Stomach smooth muscle (tissue), 2 donors: ENCODE results near the gene TRAPPC3.

Source experiments
- H3K27ac ChIP-seq: one replicate; pipeline ENCODE4 v1.7.0; 2013; ENCODE audit warnings: mild to moderate bottlenecking, low read length, inconsistent platforms
- H3K27me3 ChIP-seq, 2 donors: one replicate each; pipeline ENCODE4 v1.7.0; 2013; ENCODE audit warnings: low read length in 2 of 2; ENCODE audit not compliant: insufficient read depth in 2 of 2, control insufficient read depth in 1 of 2
- H3K36me3 ChIP-seq, 2 donors: one replicate each; pipeline ENCODE4 v1.7.0; 2013; ENCODE audit warnings: low read length in 2 of 2; ENCODE audit not compliant: control insufficient read depth in 2 of 2, insufficient read depth in 2 of 2
- H3K4me1 ChIP-seq: one replicate; pipeline ENCODE4 v1.7.0; 2013; ENCODE audit warnings: low read length; ENCODE audit not compliant: control insufficient read depth, insufficient read depth
- H3K4me3 ChIP-seq, 2 donors: one replicate each; pipeline ENCODE4 v1.7.0; 2013; ENCODE audit warnings: low read length in 2 of 2
- H3K9ac ChIP-seq, 2 donors: one replicate each; pipeline ENCODE4 v1.7.0; 2013; ENCODE audit warnings: low read length in 2 of 2, mild to moderate bottlenecking in 1 of 2
- H3K9me3 ChIP-seq, 2 donors: one replicate each; pipeline ENCODE4 v1.7.0; 2013; ENCODE audit warnings: low read length in 2 of 2; ENCODE audit not compliant: control insufficient read depth in 2 of 2
- donor health status: healthy.
- donor health status: Pancreatic carcinoma.

TRAPPC3 gene

DNA sequence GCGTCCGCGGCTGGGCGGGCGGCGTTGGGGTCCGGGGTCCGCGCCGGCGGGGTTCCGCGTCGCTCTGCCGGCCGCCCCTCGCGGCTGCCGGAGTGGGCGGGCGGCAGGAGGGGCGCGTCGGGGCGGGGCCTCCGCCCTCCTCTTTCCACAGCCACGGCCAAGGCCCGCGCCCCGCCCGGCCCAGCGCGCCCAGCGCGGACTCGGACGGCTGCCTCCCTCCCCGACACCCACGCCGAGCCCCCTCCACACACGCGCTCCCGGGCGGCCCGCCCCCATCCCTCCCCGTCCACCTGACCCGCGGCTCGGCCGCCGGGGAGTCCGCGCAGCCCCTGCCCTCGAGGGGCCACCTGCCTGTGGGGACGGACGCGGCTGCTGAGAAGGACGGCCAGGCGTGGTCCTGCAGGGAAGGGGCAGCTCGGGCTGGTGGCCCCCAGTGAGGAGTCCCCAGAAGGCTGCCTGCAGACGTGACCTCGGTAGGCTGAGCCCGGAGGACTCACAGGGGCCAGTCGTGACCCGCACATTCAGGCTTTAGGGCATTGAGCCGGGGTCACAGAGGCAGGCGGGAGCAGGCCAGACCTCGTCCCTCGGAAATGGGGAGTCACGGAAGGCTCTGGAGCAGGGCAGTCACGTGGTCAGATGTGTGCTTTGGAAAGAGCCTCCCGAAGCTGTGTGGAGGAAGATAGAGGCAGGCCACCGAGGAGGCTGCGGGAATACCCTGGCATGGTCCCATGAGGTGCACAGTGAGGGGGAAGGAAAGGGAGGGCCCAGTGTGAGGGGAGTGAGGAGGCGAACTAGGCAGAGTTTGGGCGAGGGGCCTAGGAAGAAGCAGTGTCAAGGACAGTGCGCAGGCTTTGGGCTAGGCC lies 23.9 kb downstream of the TRAPPC3 start, which contains the start of gene COL8A2:
COL8A2 (minus strand) TSS at position 94 of the 863 bp plus-strand sequence. CDS start 24,980 bp downstream, outside the sequence.
- peak within 1 kb of the TSS; percentile 35 to 73 for H3K4me3 ChIP-seq
- no peaks in the 10 kb centered on the region for H3K27me3 ChIP-seq
- peak within 1 kb of the TSS; percentile 22 to 42 for H3K9ac ChIP-seq
- H3K4me1 ChIP-seq, result peaks cover 29% of the 10 kb centered on the region
- H3K9me3 ChIP-seq, result no peaks in the 10 kb centered on the region
- H3K27ac ChIP-seq, result peak within 1 kb of the TSS; percentile 24
- no peaks in the 10 kb centered on the region for H3K36me3 ChIP-seq

DNA sequence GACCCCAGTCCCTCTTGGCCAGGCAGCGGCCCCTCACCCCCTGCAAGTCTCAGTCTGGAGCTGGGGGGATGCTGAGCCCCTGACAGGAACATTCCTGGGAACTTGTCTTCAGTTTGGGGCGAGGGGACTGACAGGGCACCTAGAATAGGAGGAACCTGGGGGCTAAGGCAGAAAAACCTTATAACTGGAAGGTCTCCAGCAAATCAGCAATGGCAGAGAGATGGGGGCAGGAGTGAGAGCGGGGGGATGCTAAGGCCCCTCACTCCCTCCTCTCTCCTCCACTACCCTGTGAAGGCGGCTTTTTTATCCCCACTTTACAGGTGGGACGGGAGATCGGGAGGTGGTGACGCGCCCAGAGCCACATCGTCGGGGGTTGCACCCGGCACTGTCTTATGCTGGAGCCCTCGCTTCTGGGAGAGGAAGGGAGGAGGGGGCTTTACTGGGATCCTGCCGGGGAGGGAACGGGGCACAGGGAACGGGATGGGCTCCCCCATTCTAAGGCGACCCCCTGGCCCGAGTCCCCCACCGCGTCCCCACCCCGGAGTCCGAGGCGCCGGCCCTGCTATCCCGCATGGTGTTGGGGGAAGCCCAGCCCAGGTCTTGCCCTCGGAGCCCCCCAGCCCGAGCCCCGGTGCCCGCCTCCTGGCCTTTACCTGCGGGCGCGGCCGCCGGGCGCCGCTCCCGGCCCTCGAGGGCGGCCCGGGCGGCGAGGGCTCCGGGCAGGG lies 24.7 kb downstream of the TRAPPC3 start:
- peak overlapping the region; percentile 22 to 42 for H3K9ac ChIP-seq
- no peaks in the 10 kb centered on the region for H3K9me3 ChIP-seq
- peak overlapping the region; percentile 24 for H3K27ac ChIP-seq
- H3K27me3 ChIP-seq, result no peaks in the 10 kb centered on the region
- H3K36me3 ChIP-seq, result no peaks in the 10 kb centered on the region
- peaks cover 34% of the 10 kb centered on the region for H3K4me1 ChIP-seq
- peak overlapping the region in 1 of 2 donors; percentile 64 for H3K4me3 ChIP-seq

DNA sequence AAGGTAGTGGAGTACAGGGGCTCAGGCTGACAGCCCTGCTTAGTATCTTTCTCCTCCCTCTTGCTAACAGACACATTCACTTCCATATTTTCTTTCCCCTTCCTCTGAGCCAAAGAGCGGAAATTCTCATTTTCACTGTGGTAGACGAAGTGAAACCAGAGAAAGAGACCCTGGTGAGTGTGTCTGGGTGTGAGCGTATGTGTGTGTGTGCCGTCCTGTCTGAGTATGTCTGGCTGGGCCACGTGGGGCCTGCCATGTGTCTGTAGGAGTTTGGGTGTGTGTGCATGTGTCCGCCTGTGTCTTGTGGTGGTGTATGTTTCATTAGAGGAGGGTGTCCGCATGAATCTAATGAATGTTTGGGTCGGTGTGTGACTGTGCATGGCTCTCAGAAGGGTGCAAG lies 25.9 kb downstream of the TRAPPC3 start:
- Histone ChIP-seq H3K9ac (no peak overlapping the region), H3K4me1 (peaks cover 46% of the 10 kb centered on the region), H3K36me3 (no peaks in the 10 kb centered on the region), H3K27me3 (no peaks in the 10 kb centered on the region), H3K27ac (peak overlapping the region; percentile 24), H3K9me3 (no peaks in the 10 kb centered on the region), H3K4me3 (peak overlapping the region in 1 of 2 donors; percentile 64)

DNA sequence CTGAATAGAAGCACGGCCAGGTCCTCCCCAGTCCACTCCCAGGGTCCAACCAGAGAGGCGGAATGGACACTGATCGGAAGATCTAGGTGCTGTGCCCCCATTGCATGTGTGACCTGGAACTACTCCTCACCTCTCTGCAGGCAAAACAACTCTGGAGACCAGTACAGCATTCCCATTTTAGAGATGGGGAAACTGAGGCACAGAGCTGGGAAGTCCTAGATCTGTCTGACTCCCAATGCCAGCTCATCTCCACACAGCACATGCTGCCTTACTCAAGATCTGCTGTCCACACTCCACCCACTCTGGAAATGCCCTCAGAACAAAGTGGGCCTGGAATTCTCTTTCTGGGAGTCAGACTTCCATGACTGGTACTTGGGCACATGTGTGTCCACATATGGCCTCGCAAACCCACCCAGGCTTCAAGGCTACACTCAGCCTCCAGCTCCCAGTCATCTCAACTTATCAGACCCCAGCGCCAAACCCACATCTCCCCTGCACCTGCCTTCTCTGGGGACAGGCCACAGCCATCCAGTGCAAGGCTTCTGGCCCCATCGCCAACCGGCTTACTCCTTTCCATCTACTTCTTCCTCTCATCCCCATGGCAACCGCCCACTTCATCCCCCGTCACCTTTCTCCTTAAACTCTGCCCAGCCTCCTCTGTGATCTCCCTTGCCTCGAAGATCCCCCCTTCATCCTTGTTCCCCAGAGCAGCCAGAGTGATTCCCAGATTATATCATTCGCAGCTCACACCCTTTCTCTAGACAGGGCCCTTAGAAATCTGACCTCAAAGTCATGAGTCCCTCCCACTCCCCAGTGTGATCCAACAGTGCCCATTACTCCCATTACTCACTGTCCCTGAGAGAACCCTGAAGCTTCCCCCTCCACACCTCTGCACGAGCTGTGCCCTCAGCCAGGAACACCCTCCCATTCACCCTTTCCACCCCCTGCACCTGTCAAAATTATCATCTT lies 26.9 kb downstream of the TRAPPC3 start:
- Histone ChIP-seq H3K27me3 (no peaks in the 10 kb centered on the region), H3K36me3 (no peaks in the 10 kb centered on the region), H3K9me3 (no peaks in the 10 kb centered on the region), H3K4me1 (peaks cover 46% of the 10 kb centered on the region), H3K4me3 (no peak overlapping the region), H3K27ac (no peak overlapping the region), H3K9ac (no peak overlapping the region)

DNA sequence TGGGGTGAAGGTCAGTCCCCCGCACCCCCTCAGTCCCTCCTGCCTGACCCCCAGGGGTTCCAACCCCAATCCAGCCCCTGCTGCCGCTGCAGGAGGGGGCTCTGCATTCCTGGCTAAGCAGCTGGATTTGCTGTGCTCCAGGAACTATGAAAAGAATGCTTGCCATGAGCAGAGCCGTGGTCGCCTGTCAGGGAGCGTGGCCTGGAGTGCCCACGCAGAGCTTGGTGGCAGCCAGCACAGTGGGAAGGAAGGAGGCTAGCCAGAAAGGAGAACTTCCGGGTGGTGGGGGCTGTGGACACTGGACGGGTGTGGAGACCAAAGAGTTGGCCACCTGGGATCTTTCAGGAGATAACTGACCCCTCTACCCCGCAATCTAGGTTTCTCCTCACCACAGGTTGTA lies 29.8 kb downstream of the TRAPPC3 start:
- Histone ChIP-seq H3K27me3 (no peaks in the 10 kb centered on the region), H3K27ac (peak overlapping the region; percentile 49), H3K9me3 (no peaks in the 10 kb centered on the region), H3K36me3 (no peaks in the 10 kb centered on the region), H3K4me1 (peaks cover 58% of the 10 kb centered on the region), H3K9ac (peak overlapping the region in 1 of 2 donors; percentile 51), H3K4me3 (no peak overlapping the region)

DNA sequence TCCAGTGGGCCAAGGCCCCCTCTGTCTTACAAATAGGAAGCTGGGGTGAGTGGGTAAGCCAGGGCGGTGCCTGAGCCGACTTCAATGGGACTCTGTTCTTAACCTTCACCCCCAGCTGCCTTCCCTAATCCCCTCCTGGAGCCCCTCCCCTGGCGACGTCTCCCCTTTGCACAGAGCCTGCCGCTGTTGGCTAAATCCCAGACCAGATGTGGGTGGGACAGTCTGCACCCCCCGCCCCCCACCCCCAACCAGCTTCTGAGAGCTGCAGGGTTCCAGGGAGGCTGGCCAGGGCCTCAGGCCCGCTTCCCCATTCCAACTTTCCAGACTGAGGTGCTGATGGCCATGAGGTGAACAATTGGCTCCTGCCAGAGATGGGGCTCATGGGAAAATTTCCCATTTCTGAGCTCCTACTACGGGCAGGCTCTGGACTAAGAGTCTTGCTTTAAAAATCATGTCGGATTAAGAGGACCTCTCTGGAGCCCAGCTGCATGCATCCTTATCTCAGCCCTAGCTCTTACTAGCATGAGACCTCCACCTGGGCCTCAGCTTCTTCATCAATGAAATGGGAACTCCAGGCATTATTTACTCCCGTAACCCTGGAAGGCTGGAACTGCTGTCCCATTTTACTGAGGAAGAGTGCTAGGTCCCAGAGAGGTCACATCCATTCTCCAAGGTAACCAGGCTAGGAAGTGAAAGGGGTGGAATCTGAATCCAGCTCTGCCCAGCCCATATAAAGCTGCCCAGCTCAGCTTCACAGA lies 30.7 kb downstream of the TRAPPC3 start:
- no peaks in the 10 kb centered on the region for H3K9me3 ChIP-seq
- no peaks in the 10 kb centered on the region for H3K27me3 ChIP-seq
- H3K4me1 ChIP-seq, result peaks cover 52% of the 10 kb centered on the region
- H3K9ac ChIP-seq, result no peak overlapping the region
- no peak overlapping the region for H3K4me3 ChIP-seq
- peak overlapping the region; percentile 49 for H3K27ac ChIP-seq
- H3K36me3 ChIP-seq, result no peaks in the 10 kb centered on the region

DNA sequence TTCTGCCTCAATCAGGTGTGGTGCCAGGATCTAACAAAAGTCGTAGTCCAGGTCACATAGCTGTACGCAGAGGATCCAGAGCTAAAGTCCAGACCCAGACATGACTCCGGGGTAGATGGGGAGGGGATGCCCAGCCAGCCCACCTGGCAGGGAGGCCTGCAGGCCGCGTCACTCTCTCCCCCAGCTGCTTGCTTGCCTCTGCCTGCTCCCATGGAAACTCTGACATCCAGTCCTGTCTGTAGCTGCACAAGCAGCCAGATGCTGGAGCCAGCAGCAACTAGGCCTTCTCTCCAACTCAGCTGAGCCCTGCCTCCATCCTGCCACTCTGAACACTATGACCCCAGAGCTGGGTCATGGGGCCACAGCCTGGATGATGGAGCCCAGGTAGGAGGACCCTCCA lies 32.4 kb downstream of the TRAPPC3 start:
- Histone ChIP-seq H3K4me1 (peaks cover 44% of the 10 kb centered on the region), H3K9me3 (no peaks in the 10 kb centered on the region), H3K36me3 (peaks cover 0 to 3% of the 10 kb centered on the region in 2 donors), H3K9ac (peak overlapping the region; percentile 38 to 51), H3K4me3 (no peak overlapping the region), H3K27ac (peak overlapping the region; percentile 11), H3K27me3 (no peaks in the 10 kb centered on the region)

DNA sequence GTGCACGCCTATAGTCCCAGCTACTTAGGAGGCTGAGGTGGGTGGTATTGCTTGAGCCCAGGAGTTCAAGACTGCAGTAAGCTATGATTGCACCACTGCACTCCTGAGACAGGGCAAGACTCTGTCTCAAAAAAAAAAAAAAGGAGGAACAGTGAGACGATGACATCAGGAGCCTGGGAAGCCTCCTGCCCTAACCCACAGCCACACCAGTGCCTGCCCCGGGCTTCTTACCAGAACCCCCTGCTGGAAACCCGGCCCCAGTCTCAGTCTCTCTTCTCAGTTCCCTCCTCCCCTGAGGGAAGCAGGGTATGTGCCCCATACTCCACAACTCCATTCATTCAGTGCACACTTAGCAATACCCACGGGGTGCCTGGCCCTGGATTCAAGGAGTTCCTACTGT lies 33.4 kb downstream of the TRAPPC3 start:
- peak overlapping the region; percentile 82 for H3K27ac ChIP-seq
- H3K9ac ChIP-seq, result peak overlapping the region; percentile 5 to 15

DNA sequence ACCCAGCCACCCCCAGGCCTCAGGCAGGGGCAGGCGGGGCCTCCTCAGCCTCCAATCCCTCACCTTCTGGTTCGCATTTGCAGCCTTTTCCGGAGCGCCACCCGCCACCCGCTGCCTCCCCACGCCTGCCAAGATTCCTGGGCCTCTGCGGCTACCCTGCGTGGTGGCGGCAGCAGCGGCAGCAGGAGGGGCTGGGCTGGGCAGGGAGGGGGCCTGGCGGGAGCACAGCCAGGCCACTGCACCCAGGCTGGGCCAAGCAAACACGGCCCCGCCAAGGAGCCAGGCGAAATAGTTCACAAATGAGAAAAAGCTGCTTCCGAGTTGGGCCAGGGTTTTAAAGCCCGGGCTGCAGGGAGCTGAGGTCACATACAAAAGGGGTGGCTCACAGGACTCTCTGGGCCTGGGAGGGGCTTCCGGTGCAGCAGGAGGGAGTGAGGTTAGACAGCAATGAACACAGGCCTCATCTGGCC lies 34.1 kb downstream of the TRAPPC3 start:
- Histone ChIP-seq H3K27me3 (no peaks in the 10 kb centered on the region), H3K9me3 (no peaks in the 10 kb centered on the region), H3K4me3 (peak overlapping the region in 1 of 2 donors; percentile 15), H3K27ac (peak overlapping the region; percentile 82), H3K9ac (peak overlapping the region in 1 of 2 donors; percentile 68), H3K36me3 (peaks cover 0 to 3% of the 10 kb centered on the region in 2 donors), H3K4me1 (peaks cover 44% of the 10 kb centered on the region)

More for the DNA sequence above, 33.4 kb downstream of the TRAPPC3 start:
- Histone ChIP-seq H3K9me3 (no peaks in the 10 kb centered on the region), H3K4me3 (no peak overlapping the region), H3K27me3 (no peaks in the 10 kb centered on the region), H3K4me1 (peaks cover 44% of the 10 kb centered on the region), H3K36me3 (peaks cover 0 to 3% of the 10 kb centered on the region in 2 donors)
